Astrocyte of the spinal cord (primary cell): ENCODE results near the gene BMX.

Source experiments
- DNase-seq: peaks from one replicate; pipeline ENCODE4 v3.0.0; 2011; ENCODE audit warnings: low read depth, low spot score
- H3K4me3 ChIP-seq: 2 replicates; pipeline ENCODE4 v1.5.1; 2011; ENCODE audit warnings: low read depth, mild to moderate bottlenecking, low read length, moderate library complexity
- in situ Hi-C: cut with HindIII; loops from 2 replicates; pipeline ENCODE4 v1.10.0; 2017; ENCODE audit warnings: low sequenced_read_pairs
- TF ChIP-seq, protein P1 (sequence below): IDR thresholded peaks from 2 replicates; pipeline ENCODE4 v1.5.1; 2012; ENCODE audit warnings: low read depth, mild to moderate bottlenecking, low read length, inconsistent platforms

BMX gene

DNA sequence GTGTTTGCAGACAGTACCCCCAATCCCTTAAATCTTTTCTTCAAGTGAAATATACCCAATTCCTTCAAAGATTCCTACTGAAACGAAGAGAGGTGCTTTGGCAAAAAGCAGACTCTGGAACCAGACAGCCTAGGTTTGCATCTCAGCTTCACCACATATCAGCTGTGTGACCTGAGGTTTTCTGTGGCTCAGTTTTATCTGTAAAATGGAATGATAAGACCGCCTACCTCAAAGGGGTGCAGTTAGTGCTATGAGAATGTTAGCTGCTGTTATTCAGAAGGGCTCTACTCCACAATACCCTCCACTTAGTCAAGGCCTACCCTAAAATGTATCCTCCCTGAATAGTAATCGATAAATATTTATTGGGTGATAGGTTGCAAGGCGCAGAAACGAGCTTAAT lies 8.1 kb upstream of the BMX start:
- peak overlapping the region; percentile 53 for H3K4me3 ChIP-seq
- in situ Hi-C loops: no loop called here
- TF ChIP-seq, protein P1, sequence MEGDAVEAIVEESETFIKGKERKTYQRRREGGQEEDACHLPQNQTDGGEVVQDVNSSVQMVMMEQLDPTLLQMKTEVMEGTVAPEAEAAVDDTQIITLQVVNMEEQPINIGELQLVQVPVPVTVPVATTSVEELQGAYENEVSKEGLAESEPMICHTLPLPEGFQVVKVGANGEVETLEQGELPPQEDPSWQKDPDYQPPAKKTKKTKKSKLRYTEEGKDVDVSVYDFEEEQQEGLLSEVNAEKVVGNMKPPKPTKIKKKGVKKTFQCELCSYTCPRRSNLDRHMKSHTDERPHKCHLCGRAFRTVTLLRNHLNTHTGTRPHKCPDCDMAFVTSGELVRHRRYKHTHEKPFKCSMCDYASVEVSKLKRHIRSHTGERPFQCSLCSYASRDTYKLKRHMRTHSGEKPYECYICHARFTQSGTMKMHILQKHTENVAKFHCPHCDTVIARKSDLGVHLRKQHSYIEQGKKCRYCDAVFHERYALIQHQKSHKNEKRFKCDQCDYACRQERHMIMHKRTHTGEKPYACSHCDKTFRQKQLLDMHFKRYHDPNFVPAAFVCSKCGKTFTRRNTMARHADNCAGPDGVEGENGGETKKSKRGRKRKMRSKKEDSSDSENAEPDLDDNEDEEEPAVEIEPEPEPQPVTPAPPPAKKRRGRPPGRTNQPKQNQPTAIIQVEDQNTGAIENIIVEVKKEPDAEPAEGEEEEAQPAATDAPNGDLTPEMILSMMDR: no peak
- no peak for DNase-seq

DNA sequence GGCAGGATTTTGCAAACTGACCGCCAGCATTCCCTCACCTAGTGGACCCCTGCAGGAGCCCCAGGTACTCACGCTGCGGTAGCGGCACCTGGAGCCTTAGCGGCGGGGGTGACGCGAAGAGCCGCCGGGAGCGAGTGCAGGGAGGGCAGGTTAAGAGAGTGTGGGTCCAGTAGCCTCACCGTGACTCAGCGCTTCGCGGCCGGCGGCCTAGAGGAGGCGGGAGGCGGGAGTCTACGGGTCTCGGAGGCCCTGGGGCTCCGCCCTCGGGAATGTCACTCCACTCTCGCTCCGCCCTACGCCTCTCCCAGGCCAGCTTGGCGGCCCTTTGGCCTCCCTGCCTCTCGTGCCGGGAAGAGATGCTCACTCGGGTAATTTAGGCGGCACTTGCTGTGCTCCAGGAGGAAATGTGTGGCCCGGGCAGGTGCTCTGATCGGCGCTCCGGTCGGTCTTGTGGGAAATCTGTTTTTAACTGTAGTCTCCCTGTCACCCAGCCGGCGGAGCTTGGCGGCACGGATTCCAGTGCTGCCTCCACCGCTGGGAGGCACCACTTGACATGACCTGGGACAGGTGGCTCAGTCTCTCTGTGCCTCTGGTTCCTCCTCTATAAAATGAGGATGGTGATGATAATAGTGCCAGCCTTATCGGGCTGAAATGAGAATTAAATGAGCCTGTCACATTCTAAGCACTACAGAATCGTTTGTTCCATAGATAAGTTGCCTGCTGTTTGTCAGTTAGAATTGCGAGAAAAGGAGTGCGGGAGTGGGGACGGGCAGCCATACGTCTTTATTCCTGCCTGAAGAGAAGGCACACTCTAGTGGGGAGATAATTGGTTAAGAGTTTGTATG lies 7.3 kb upstream of the BMX start, which contains the start of gene PIR:
PIR (minus strand) TSS at position 216 of the 845 bp plus-strand sequence. CDS start 2,076 bp downstream, outside the sequence.
- TF ChIP-seq, protein P1: peak; percentile 45
- in situ Hi-C loops: no loop called here
- peak within 1 kb of the TSS; percentile 53 for H3K4me3 ChIP-seq
- peak; percentile 78 for DNase-seq

DNA sequence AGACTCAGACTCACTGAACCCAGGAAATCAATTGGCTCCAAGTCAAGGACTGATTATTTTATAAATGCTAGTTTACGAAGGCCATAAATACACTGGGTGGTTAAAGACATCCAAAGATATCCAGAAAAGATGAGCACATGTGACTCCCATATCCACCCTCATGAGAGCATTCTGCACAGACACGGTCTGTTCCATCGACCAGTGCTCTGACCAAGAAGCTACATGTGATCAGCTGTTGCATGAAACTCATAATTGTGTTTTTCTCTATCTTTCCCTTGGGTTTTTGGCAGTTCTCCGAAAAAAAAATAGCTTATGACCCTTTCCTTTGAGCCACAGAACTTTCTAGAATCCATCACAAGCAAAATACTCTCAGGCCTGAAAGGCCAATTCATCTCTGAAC lies 4.8 kb upstream of the BMX start:
- in situ Hi-C loops: no loop called here
- H3K4me3 ChIP-seq: no peak overlapping the region
- no peak for DNase-seq
- TF ChIP-seq, protein P1: no peak

- in situ Hi-C loops: no loop called here
- DNase-seq: no peak
- TF ChIP-seq, protein P1: no peak
- no peak overlapping the region for H3K4me3 ChIP-seq
Observed at GRCh38 chrX:15496824-15497223, 3.8 kb upstream of the BMX start.

- no peak overlapping the region for H3K4me3 ChIP-seq
- TF ChIP-seq, protein P1: peak; percentile 73
- peak; percentile 24 for DNase-seq
- in situ Hi-C loops: no loop called here
Observed at GRCh38 chrX:15497865-15498264, 2.7 kb upstream of the BMX start.

DNA sequence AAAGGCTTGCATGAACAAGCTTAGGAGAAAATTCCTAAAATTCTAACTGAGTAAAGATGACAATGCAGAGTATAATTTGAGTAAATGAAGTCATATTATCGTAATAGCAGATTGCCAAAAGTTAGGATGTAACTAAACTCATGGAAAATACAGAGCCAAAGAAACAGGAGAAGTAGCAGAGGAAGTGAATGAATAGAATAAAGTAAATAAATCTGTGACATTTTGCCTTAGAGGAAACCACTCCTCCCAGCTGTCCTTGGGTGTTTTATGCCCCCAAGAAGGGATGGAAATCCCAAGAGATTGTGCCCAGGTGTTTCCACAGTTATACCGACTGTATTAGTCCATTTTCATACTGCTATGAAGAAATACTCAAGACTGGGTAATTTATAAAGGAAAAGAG lies 1.9 kb upstream of the BMX start:
- in situ Hi-C loops: no loop called here
- no peak for DNase-seq
- TF ChIP-seq, protein P1: no peak
- H3K4me3 ChIP-seq: no peak overlapping the region
